Smooth muscle cell (in vitro differentiated cells): ENCODE data around the gene RNASEH1. TPM values are rescaled to one million over a fixed set of nuclear protein-coding genes. Genes with fewer than 3 reads are reported as not detected.

ENCODE experiments used
- DNase-seq: peaks from one replicate; lab custom pipeline; 2025; ENCODE audit not compliant: unreplicated experiment; lab: John Stamatoyannopoulos, UW
- H2AFZ ChIP-seq: fragments of 200-600 bp; sonication (generic); 2 replicates; pipeline ENCODE4 v1.6.0; 2016; ENCODE audit warnings: antibody characterized with exemption, low read depth, mild to moderate bottlenecking
- H3F3A ChIP-seq: fragments of 200-600 bp; sonication (generic); 2 replicates; pipeline ENCODE4 v1.6.0; 2017; ENCODE audit warnings: antibody characterized with exemption, low read depth
- H3K27ac ChIP-seq: fragments of 200-600 bp; sonication (generic); 2 replicates; pipeline ENCODE4 v1.5.1; 2016; ENCODE audit warnings: low read depth, mild to moderate bottlenecking
- H3K27me3 ChIP-seq: fragments of 200-600 bp; sonication (generic); 2 replicates; pipeline ENCODE4 v1.6.1; 2016; ENCODE audit warnings: low read depth, mild to moderate bottlenecking
- H3K36me3 ChIP-seq: fragments of 200-600 bp; sonication (generic); 2 replicates; pipeline ENCODE4 v1.5.1; 2016; ENCODE audit warnings: low read depth
- H3K4me1 ChIP-seq: fragments of 200-600 bp; sonication (generic); 2 replicates; pipeline ENCODE4 v1.5.1; 2016; ENCODE audit warnings: low read depth
- H3K4me2 ChIP-seq: fragments of 200-600 bp; sonication (generic); 2 replicates; pipeline ENCODE4 v1.6.0; 2016; ENCODE audit warnings: mild to moderate bottlenecking
- H3K4me3 ChIP-seq: fragments of 200-600 bp; sonication (generic); 2 replicates; pipeline ENCODE4 v1.5.1; 2016; ENCODE audit warnings: mild to moderate bottlenecking
- H3K79me2 ChIP-seq: fragments of 200-600 bp; sonication (generic); 2 replicates; pipeline ENCODE4 v1.6.0; 2016; ENCODE audit warnings: low read depth, mild to moderate bottlenecking
- H3K9ac ChIP-seq: fragments of 200-600 bp; sonication (generic); 2 replicates; pipeline ENCODE4 v1.6.0; 2016; ENCODE audit warnings: low read depth
- H3K9me3 ChIP-seq: fragments of 200-600 bp; sonication (generic); replicated peaks from 2 replicates; pipeline ENCODE4 v1.5.1; 2016; ENCODE audit warnings: low read depth
- H4K20me1 ChIP-seq: fragments of 200-600 bp; sonication (generic); 2 replicates; pipeline ENCODE4 v1.6.0; 2016; ENCODE audit warnings: low read depth
- WGBS: methylation state at CpG from one replicate; pipeline ENCODE4 v1.1.7; 2016; ENCODE audit warnings: low lambda C conversion rate; 5-methylcytosine and 5-hydroxymethylcytosine counted together
- polyA plus RNA-seq: library from polyadenylated mRNA; unstranded; fragments of >200 nt; fragmentation: Nextera tagmentation; extraction: Ambion mirVana; gene quantifications from 2 replicates; pipeline ENCODE4 v1.2.1, GENCODE V29; 2016
- total RNA-seq: library from RNA; depleted of rRNA; stranded (reverse); fragments of >200 nt; gene quantifications from 2 replicates; pipeline ENCODE4 v1.2.3, GENCODE V29; 2014
- TF ChIP-seq, protein P1 (sequence below): fragments of 200-600 bp; sonication (generic); IDR thresholded peaks from 2 replicates; pipeline ENCODE4 v1.5.1; 2017; ENCODE audit warnings: borderline replicate concordance, mild to moderate bottlenecking, antibody characterized with exemption; ENCODE audit not compliant: insufficient read depth, poor library complexity, severe bottlenecking

RNASEH1 gene
- total and polyA plus RNA-seq, 2 experiments from 2014 or later: 18.3 to 39.2 TPM

DNA sequence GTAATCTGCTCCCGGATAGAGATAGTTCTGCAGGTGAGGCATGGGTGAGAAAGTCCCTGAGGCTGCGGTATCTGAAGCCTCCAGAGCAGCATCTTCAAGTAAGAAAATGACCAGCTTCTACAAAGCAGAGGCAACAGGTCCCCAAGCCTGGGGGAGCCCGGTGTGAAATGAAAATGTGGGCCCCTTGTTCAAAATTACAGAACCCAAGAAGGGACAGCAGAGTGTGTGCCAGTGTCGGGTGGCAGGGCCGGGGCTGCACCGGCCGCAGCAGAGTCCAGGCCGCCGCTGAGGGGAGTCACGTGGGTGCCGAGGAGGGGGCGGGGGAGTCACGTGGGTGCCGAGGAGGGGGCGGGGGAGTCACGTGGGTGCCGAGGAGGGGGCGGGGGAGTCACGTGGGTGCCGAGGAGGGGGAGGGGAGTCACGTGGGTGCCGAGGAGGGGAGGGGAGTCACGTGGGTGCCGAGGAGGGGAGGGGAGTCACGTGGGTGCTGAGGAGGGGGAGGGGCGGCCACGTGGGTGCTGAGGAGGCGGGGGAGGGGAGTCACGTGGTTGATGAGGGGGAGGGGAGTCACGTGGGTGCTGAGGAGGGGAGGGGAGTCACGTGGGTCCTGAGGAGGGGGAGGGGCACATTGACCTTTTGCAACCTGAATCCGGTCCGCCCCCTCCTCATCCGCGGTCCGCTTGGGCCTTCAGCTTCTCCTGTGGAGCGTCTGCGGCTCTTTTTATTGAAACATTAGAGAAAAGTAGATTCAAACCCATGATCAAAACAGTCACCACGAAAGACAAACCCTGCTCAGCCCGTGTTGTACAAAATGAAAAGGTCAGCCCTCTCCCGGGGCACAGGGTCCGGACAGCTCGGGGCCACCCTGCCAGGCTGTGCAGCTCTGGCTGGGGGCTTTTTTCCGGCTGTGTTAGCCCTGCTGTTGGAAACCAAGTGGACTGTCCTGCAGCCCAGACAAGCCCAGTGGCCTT lies 47.1 kb upstream of the RNASEH1 start:
- Histone ChIP-seq H2AFZ (no peak overlapping the region), H3K27ac (peak overlapping the region; percentile 15), H3K27me3 (no peaks in the 10 kb centered on the region), H3K4me2 (no peak overlapping the region), H3K9ac (no peak overlapping the region), H3F3A (peaks cover 4% of the 10 kb centered on the region), H4K20me1 (no peaks in the 10 kb centered on the region), H3K4me3 (no peak overlapping the region), H3K4me1 (no peaks in the 10 kb centered on the region), H3K79me2 (no peaks in the 10 kb centered on the region), H3K9me3 (no peaks in the 10 kb centered on the region), H3K36me3 (no peaks in the 10 kb centered on the region)
- DNase-seq: no peak
- TF ChIP-seq, protein P1, sequence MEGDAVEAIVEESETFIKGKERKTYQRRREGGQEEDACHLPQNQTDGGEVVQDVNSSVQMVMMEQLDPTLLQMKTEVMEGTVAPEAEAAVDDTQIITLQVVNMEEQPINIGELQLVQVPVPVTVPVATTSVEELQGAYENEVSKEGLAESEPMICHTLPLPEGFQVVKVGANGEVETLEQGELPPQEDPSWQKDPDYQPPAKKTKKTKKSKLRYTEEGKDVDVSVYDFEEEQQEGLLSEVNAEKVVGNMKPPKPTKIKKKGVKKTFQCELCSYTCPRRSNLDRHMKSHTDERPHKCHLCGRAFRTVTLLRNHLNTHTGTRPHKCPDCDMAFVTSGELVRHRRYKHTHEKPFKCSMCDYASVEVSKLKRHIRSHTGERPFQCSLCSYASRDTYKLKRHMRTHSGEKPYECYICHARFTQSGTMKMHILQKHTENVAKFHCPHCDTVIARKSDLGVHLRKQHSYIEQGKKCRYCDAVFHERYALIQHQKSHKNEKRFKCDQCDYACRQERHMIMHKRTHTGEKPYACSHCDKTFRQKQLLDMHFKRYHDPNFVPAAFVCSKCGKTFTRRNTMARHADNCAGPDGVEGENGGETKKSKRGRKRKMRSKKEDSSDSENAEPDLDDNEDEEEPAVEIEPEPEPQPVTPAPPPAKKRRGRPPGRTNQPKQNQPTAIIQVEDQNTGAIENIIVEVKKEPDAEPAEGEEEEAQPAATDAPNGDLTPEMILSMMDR: no peak
- WGBS: 80% methylated on average over 21 of the region's 44 CpGs

- Histone ChIP-seq H3K9ac (no peak overlapping the region), H3F3A (peaks cover 4% of the 10 kb centered on the region), H3K79me2 (no peaks in the 10 kb centered on the region), H4K20me1 (no peaks in the 10 kb centered on the region), H3K4me1 (no peaks in the 10 kb centered on the region), H3K27me3 (no peaks in the 10 kb centered on the region), H3K27ac (peak overlapping the region; percentile 15), H3K4me3 (no peak overlapping the region), H3K4me2 (peak overlapping the region; percentile 40), H2AFZ (no peak overlapping the region), H3K9me3 (no peaks in the 10 kb centered on the region), H3K36me3 (no peaks in the 10 kb centered on the region)
- no peak for DNase-seq
- 37% methylated on average over 16 of the region's 16 CpGs for WGBS
- TF ChIP-seq, protein P1: no peak
Measured at GRCh38 chr2:3604207-3604877, 46.2 kb upstream of the RNASEH1 start.

DNA sequence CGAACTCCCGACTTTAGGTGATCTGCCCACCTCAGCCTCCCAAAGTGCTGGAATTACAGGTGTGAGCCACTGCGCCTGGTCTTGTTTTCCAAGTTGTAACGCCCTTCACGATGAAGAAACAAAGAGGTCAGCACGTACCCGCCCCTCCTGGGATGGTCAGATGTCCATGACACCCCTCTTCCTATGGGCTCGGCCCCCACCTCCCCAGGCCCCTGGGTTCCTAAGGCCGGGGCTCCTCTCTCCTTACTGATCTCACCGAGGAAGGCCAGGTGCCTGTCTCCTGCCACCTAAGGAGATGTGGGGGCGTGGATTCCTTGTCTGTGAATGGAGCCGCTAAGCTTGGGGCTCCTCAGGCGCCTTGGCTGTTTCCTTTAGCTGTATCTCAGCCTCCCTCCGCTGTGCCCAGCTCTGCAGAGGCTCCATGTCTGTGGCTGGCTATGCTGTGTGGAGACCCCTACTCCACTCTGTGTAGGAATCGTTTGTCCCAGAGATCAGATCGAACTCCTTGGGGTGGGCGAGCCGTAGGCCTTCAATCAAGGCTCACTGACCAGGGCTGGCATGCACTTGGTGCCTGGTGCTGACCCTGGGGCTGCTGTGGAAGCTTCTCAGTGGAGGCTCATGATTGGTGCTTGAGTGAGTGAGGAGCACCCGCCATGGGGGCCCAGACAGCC lies 45.5 kb upstream of the RNASEH1 start:
- TF ChIP-seq, protein P1: no peak
- no peak overlapping the region for H3K4me3 ChIP-seq
- no peak overlapping the region for H3K27ac ChIP-seq
- no peaks in the 10 kb centered on the region for H3K27me3 ChIP-seq
- H3K9ac ChIP-seq: peak overlapping the region; percentile 5
- H4K20me1 ChIP-seq: no peaks in the 10 kb centered on the region
- H3K4me1 ChIP-seq: no peaks in the 10 kb centered on the region
- H3K36me3 ChIP-seq: no peaks in the 10 kb centered on the region
- DNase-seq: no peak
- no peaks in the 10 kb centered on the region for H3K79me2 ChIP-seq
- H2AFZ ChIP-seq: no peak overlapping the region
- no peaks in the 10 kb centered on the region for H3K9me3 ChIP-seq
- H3K4me2 ChIP-seq: peak overlapping the region; percentile 35
- WGBS: 81% methylated on average over 19 of the region's 19 CpGs
- peaks cover 4% of the 10 kb centered on the region for H3F3A ChIP-seq
